SK-N-SH treated with all-trans-retinoic acid at 6 μM for 48 hours (cell line): ENCODE results near the gene MB21D2.

Experiments used
- GLIS3 ChIP-seq: fragments of 250-450 bp; sonication (Bioruptor Pico); IDR thresholded peaks from 2 replicates; pipeline ENCODE4 v1.5.0; 2020; ENCODE audit warnings: mild to moderate bottlenecking, moderate library complexity
- PATZ1 ChIP-seq: fragments of 250-450 bp; sonication (Bioruptor Pico); IDR thresholded peaks from 2 replicates; pipeline ENCODE4 v1.8.0; 2020; ENCODE audit warnings: mild to moderate bottlenecking, moderate library complexity, borderline replicate concordance
- SNAI2 ChIP-seq: fragments of 250-450 bp; sonication (Bioruptor Pico); IDR thresholded peaks from 2 replicates; pipeline ENCODE4 v1.5.0; 2020; ENCODE audit warnings: mild to moderate bottlenecking, moderate library complexity
- ZNF565 ChIP-seq: fragments of 450-650 bp; formaldehyde crosslinking; conservative IDR thresholded peaks from 2 replicates; pipeline ENCODE4 v1.5.0; 2020; ENCODE audit warnings: low read depth, mild to moderate bottlenecking, moderate library complexity
- ZNF70 ChIP-seq: fragments of 450-650 bp; formaldehyde crosslinking; IDR thresholded peaks from 2 replicates; pipeline ENCODE4 v1.5.0; 2020; ENCODE audit warnings: mild to moderate bottlenecking, moderate library complexity
- ZNF8 ChIP-seq: fragments of 450-650 bp; formaldehyde crosslinking; IDR thresholded peaks from 2 replicates; pipeline ENCODE4 v1.5.0; 2020; ENCODE audit warnings: mild to moderate bottlenecking, moderate library complexity

- no peak for TF ChIP-seq ZNF565 (CRISPR knock-in tag)
- TF ChIP-seq ZNF70 (CRISPR knock-in tag) = no peak
- TF ChIP-seq ZNF8 (CRISPR knock-in tag) = no peak
- TF ChIP-seq PATZ1 (CRISPR knock-in tag) = no peak
- TF ChIP-seq GLIS3 = no peak
- TF ChIP-seq SNAI2 (CRISPR knock-in tag) = no peak
These were observed 28.0 kb downstream of the MB21D2 start for GRCh38 chr3:192889679-192890078.
